NCI-H748 (cell line): ENCODE data around the gene ZNF804B.
"Not testable (repeated sequence)": the region's sequence is repeated elsewhere in the genome, so short reads cannot be mapped to it uniquely, and the experiment has no call there.

Source experiments
- DNase-seq: peaks from one replicate; lab custom pipeline; 2025; ENCODE audit not compliant: unreplicated experiment; lab: John Stamatoyannopoulos, UW

Gene ZNF804B

DNA sequence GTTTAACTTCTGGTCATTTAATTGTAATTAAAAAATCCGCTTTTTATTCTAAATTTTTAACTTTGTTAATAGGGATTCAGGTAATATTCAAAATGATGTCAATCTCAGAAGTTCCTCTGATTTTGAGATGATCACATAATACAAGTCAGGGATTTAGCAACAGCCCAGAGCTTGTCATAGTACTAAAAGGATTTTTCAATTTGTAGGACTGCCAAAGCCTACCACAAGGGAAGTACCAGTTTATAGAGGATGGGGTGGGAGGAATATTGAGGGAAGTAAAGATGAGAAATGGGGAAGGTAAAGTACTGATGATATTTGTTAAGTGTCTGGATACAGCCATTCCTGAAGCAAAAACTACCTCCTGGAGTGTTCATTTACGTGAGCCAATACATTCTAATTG is 314.3 kb downstream of the ZNF804B start:
- DNase-seq: no peak

DNA sequence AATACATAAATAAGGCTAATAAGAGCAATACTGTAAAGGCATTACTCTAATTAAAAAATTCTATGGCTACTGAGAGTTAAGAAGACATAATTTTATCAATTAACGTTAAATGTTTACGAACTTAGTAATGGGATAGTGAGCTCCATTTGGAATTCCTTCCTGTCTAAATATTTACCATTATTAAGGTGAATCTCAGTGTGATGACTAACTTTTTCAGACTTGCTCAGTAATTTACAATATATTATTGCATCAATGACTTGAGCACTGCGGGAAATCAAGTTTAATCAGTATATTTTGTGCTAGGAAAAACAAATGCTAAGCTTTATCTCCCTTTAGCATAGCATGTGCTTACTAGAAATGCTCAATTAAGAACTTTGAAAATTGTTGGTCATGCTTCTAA is 318.5 kb downstream of the ZNF804B start:
- DNase-seq: no peak

DNA sequence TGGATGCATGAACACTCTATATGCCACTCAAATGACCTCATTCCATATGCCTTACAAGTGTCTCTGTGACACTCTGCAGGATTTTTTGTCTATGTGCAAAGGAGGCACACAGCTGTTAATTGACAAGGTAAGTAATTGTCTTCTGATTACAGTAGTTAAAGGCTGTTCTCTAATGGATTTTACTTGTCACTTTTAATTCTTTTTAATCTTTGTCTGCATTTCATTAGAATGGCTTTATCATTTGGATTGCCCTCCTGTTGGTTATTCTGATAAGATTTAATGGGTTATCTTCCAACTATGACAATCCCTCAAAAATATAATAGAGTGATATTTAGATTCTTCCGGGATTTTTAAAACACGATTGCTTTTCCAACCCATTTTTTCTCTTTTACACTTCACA is 326.1 kb downstream of the ZNF804B start:
- no peak for DNase-seq

DNA sequence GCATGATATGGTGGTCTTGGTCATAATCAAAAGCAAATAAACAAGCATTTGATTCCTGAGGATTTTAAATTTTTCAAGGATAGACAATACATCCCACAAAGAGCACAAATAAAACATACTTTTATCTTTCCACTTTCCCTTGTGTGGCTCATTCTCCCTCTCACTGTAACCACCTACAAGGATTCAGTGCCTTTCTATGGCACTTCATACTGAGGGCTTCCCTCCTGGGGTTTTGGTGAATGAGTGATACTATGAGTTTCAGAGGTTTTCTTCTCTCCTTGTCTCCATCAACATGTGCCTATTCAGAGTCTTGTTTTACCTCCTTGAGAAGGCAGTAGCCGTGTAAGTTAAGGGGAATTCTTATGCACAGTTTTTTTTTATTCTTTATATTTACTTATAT is 332.1 kb downstream of the ZNF804B start:
- no peak for DNase-seq

DNA sequence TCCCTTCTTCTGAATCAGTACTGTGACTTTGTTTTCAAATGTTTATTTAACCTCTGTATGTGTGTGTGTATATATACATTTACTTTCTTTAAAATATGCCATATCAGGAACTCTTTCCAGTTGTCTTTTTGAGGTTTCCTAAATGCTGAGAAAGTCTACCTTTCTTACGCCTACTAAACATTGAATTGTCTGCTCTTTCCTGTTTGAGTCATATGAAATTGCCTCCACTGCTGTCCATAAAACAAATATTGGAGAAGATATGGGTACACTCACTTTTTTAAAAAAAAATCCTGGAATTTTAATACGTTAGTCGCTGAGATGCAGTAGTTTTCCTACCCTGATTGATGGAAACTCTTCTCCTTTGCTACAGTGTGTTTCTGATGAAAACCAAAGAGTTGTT is 334.8 kb downstream of the ZNF804B start:
- no peak for DNase-seq

DNA sequence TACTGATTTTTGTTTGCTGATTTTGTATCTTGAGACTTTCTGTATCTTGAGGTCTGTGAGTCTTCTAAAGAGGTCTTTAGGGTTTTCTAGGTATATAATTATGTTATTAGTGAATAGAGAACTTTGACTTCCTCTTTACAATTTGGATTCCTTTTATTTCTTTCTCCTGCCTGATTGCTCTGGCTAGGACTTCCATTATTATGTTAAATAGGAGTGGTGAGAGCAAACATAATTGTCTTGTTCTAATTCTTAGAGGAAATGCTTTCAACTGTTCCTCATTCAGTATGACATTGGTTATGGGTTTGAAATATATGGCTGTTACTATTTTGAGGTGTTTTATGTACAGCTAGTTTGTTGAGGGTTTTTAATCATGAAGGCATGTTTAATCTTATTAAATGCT is 344.1 kb downstream of the ZNF804B start:
- DNase-seq: no peak

DNA sequence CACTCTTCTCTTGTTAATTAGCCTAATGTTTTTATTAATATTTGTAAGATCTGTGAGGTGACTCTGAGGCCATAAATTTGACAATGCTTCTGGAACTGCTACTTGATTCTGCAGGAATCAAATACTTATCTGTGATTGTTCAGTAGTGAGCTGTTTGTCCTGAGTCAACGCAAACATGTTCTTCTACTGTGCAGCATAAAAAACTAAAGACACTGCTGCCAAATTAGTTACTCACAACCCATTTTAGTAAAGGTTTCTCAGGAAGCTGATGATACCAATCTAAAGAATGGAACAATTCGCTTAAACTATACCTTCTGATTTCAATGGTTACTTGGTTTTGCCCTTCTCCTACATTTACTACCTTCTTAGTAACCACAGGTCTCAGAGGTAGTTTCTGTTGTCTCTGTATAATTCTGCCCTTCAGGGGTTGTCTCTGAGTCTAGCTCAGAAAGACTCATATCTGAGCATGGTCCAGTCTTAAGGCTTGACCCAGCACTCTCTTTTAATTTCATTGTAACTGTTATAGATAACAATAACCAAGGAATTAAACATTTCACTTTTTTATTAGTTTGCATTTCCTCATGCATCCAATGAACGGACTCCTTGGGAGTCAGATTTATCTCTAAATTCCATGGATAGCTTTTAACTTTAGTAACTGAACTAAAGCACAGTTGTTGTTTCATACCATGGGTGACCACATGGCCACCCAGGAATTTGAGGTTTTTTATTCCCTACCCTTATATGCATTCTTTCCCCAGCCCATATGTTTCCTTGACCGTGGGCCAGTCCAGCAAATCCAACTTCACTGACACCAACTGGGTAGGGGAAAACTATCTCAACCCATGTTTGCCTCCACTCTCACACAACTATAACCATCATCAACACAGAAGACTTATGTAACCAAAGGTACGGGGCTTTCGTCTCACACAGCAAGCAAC is 345.5 kb downstream of the ZNF804B start:
- DNase-seq: no peak

DNA sequence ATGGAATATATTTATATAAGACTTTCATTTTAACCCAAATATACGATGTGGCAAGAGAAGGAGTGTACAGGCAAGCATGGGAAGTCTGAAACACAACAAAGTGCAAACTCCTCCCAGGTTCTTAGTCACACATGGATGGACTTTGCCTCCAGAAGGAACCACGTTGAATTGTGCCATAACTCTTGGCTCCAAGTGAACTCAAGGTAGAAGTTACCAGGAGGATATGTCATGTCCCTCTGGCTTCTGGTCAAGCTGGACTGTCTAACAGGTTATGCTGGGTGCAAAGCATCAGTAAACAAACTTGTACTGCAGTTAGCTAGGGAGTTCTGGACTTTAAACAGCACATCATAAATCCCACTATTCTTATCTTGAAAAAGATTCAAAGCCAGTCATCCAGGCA is 364.4 kb downstream of the ZNF804B start:
- no peak for DNase-seq

DNA sequence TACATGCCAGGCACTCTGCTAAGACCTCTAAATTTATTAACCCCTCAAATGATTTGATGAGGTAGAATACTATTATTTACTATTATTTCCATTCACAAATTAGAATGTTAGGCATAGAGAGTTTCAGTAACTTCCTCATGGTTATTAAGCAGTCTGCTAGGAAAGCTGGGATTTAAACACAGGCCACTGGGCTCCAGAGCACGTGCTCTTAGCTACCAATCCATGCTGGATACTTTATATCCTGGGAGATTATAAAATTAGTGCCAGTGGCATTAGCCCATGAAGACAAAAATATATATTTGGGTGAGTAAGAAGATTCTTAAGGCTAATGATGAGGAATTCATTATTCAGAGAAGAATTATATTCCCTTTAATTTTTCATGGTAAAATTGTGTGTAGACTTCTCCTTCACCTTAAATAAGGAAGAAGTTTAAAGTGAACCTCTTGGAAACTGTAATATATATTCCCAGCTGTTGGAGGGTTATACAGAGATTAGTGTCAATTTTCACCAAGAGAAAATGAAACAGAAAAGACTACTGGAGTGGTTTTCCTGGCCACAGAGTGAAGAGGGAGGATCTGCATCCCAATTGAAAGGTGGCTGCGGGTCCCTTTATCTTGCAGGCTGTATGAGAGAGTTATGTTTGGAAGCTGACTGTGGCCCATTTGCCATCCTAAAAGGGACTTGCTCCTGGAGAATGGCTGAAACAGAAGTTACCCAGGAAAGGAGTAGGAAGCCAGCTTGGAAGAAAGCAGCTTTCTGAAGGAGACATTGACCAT is 370.3 kb downstream of the ZNF804B start:
- no peak for DNase-seq

DNA sequence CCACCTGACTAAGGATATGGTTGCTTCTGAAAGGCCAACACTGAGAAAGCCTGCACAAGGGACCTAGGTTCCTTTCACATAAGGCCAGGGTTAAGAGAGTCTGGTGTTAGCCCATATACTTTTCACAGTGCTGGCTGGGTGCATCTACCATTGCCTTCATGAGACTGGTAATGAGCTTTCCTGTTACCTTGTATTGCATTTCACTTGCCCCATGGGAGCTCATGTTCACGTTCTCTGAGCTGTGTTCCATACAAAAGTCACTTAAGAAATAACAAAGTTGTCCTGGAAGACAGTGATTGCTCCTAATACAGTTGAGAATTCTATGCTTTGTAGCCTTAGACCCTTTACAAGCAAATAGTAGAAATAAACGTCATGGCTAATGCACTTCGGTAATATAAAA is 373.9 kb downstream of the ZNF804B start:
- no peak for DNase-seq

DNA sequence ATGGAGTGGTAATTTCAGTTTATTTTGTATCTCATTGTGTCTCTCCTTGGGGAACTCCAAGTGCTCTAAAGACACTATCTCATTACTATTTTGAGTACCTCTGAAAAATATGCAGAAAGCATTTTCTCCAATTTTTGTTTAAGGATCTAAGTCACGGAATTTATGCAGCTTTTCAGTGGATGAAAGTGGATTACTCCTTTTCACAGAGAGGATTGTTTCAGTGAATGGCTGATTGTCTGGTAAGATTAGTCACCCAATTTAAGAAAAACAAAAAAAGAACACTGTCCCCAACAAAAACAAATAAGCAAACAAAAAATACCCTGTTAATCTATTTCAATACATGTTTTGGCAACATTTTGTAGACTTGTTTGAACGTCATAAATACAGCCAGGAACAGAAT is 374.3 kb downstream of the ZNF804B start:
- DNase-seq: no peak

DNA sequence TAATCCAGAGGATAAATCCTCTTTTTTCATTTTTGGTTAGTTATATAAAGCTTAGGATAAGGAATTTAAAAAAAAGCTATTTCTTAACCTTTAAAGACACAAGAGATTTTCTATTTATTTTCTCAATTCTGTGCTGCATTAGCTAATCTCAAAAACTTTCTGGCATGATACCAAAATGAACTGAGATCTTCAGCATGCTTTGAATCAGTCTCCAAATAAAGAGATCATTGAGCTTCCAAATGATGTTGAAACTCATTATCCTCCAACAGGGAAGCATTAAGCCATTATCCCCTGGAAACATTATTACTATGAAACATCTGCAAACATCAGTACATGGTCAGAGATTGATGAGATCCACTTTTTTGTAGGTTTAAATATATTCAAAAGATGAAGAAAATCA is 386.3 kb downstream of the ZNF804B start:
- no peak for DNase-seq

DNA sequence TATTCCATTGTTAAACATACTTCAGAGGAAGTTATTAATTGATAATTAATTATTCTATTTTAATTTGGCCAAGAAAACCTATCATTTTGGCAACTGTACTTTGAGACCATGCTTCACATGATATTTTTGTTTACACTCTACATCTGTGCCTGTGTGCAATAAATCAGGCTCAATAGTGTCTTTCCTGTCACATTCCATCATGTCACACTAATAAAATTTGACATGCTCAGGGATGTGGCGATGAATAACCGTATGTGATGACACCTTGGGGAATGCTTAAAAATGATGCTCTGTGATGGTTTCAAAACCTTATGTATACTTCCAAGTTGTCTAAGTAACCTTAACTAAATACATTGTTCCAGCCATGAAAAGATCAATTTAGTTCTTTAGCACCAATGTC is 400.6 kb downstream of the ZNF804B start:
- DNase-seq: no peak

DNA sequence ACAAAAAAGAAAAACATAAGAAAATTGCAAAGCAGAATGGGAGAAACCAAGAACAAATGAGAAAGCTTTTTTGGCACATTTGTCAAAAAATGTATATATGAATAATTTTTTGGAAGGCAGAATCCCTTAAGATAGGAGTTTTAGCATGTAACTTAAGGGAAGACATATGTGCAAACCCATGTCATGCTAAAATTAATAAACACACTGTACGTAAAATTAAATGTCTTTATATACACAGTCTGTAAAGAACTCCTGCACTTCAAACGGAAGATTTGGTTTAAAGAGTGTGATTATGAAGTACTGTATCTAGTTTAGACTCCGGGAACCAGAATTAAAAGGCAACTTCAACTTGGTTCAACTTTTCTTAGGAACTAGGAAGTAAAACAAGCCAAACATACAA is 405.9 kb downstream of the ZNF804B start:
- DNase-seq: no peak

DNA sequence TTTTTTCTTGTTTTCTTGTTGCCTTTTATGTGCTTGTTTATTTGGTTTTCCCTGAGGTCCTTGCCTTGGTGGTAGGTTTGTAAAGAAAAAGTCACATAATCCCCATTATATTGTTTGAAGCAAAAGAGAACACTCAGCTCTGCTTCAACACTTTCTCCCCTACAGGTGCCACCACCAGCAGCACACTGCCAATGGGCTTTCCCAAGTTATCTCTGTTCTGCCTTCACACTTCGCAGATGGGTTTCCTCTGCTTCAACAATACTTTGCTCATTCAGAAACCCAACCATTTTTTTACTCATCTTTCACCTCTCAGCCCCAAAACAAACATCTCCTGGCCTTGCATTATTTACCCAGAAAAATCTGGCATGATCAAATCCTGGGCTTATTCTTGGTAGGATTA is 411.1 kb downstream of the ZNF804B start:
- no peak for DNase-seq

DNA sequence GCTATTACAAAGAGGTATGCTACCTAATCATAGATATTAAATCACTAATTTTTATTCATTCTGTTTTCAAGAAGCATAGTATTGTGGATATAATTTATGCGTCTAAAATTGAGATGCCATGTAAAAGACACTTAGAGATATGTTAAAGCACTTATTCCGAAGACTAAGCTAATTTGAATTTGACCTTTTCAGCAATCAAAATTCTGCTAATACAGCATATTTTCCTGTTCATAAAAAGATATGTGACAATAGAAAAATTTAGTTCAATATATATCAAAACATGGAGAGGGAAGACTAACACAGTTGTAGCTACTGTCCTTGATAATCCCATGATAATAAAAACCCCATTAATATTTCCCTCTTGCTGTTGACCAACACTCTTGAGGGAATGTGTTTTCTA is 422.6 kb downstream of the ZNF804B start:
- DNase-seq: no peak

DNA sequence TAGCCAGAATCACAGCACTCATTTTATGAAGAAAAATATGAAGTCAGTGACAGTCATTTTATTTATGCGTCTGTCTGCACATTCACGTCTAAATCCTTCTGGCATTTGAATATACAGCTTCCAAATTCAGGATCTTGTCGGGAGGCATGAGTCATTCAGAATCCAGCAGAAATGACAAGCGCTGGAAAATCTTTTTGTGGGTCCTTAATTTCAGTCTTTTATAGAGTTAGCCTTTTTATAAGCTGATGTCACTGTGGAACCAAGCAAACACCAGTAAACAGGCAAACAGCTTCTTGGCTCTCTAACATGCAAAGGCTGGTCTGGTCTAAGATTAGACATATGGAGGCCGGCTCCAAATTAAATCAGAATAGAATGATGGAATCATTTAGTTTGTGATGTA is 424.2 kb downstream of the ZNF804B start:
- DNase-seq: no peak

DNA sequence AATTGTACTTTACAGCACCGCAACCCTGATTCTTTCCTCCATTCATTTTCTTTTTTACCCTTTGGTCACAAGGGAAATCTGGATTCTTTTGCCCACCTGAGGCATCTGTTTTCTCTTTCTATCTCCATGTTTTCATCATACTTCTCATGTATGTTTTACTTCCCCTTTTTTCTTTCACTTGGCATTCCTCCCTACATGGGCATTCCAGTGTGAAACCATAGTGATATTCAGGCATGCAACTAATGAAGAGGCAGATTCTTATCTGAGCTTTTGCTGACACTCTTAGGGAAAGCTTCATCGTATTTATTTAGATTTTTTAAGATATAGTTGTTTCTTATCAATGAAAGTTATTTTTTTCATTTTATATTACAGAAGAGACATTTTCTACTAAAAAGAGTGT is 441.3 kb downstream of the ZNF804B start:
- DNase-seq: no peak

DNA sequence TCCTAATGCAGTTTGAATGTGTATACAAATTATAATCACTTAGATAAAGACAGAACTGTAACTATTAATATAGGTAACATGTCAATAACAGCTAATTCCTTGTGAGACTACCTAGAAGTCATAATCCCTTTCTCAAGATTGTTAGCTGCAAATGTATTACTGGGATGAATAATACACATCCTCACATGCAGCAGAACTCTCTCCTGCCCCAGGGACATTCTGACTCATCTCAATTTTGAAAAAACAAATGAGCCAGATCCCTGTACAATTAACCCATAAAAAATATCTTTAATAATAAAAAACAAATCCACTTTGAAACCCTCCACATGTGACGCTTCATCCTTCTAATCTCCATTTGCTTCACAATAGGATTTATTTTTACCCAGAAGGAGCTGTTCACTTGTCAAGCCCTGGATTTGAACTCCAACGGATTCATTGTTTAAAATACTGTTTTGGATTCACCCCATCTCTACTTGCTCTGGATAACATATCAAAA is 464.4 kb downstream of the ZNF804B start:
- no peak for DNase-seq

DNA sequence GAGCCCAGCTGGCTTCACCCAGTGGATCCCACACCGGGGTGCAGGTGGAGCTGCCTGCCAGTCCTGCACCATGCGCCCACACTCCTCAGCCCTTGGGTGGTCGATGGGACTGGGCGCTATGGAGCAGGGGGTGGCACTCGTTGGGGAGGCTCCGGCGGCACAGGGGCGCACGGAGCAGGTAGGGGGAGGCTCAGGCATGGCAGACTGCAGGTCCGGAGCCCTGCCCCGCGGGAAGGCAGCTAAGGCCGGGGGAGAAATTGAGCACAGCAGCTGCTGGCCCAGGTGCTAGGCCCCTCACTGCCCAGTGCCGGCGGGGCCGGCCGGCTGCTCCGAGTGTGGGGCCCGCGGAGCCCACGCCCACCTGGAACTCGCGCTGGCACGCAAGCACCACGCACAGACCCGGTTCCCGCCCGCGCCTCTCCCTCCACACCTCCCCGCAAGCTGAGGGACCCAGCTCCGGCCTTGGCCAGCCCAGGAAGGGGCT is 469.2 kb downstream of the ZNF804B start:
- not testable (repeated sequence) for DNase-seq

DNA sequence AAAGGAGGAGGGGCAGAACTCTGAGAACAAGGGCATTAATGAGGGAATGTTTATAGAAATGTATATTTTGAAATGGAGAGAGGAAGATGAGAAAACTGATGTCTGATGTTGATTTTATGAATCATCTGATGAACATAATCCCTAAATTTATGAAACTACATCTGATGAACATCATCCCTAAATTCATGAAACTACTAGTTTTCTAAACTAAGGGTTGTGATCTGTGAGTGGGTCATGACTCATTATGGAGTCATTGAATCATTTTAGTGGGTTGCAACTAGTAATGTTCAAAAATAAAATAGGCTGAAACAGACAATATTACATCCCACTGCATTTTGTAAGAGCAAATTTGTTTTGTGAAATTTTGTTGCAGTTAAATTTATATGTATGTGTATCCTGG is 478.7 kb downstream of the ZNF804B start:
- DNase-seq: no peak

DNA sequence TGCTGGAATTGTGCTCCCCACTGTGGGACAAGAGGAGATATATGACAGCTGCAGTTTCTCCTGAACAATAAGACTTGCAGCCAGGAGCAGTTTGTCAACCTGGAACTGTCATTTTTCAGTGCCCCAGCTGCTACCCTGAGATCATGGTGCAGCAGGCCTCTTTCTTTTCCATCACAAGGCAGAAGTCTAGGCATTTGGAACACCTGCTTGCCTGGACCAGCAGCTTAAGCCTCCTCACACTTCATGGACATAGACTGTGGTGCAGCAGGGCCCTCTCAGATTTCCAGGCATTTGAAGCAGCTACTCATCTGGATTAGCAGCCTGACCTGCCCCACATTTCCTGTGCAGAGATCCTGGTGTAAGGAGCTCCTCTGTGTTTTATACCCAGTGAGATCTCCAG is 486.7 kb downstream of the ZNF804B start:
- no peak for DNase-seq
